OCI-LY1 (cell line): ENCODE data around the gene TSPAN10.
A peak's percentile ranks its signal among the peaks of the same experiment; 100 is the strongest.

ENCODE experiments used
- H2AFZ ChIP-seq: fragments of 200-600 bp; sonication (generic), shearing (Covaris generic); 2 replicates; pipeline ENCODE4 v1.6.0; 2014; ENCODE audit warnings: antibody characterized with exemption, mild to moderate bottlenecking, low read length
- H3F3A ChIP-seq: fragments of 200-600 bp; sonication (generic), shearing (Covaris generic); 2 replicates; pipeline ENCODE4 v1.6.0; 2014; ENCODE audit warnings: mild to moderate bottlenecking, antibody characterized with exemption, low read length, moderate library complexity; ENCODE audit not compliant: insufficient read depth
- H3K27ac ChIP-seq: fragments of 200-600 bp; sonication (generic); 2 replicates; pipeline ENCODE4 v1.5.1; 2014; ENCODE audit warnings: low read length, mixed run types, mild to moderate bottlenecking, low read depth; ENCODE audit not compliant: poor library complexity, severe bottlenecking
- H3K27me3 ChIP-seq: fragments of 200-600 bp; sonication (generic); 2 replicates; pipeline ENCODE4 v1.6.0; 2014; ENCODE audit warnings: antibody characterized with exemption, mild to moderate bottlenecking, low read length, moderate library complexity; ENCODE audit not compliant: insufficient read depth
- H3K36me3 ChIP-seq: fragments of 200-600 bp; sonication (generic); 2 replicates; pipeline ENCODE4 v1.6.1; 2014; ENCODE audit warnings: mild to moderate bottlenecking, antibody characterized with exemption, low read length, moderate library complexity, mixed read lengths; ENCODE audit not compliant: insufficient read depth
- H3K4me1 ChIP-seq: fragments of 200-600 bp; sonication (generic); 2 replicates; pipeline ENCODE4 v1.5.1; 2014; ENCODE audit warnings: mild to moderate bottlenecking, low read length, moderate library complexity; ENCODE audit not compliant: insufficient read depth, severe bottlenecking
- H3K4me2 ChIP-seq: fragments of 200-600 bp; sonication (generic), shearing (Covaris generic); 2 replicates; pipeline ENCODE4 v1.6.1; 2014; ENCODE audit warnings: low read length
- H3K4me3 ChIP-seq: fragments of 200-600 bp; sonication (generic); 2 replicates; pipeline ENCODE4 v1.5.1; 2014; ENCODE audit warnings: low read length, low read depth, mild to moderate bottlenecking, mixed read lengths; ENCODE audit not compliant: poor library complexity, severe bottlenecking
- H3K79me2 ChIP-seq: fragments of 200-600 bp; shearing (Covaris generic); 2 replicates; pipeline ENCODE4 v1.6.1; 2016; ENCODE audit warnings: mixed run types, low read length, mixed read lengths; ENCODE audit not compliant: insufficient read depth
- H3K9ac ChIP-seq: fragments of 200-600 bp; sonication (generic), shearing (Covaris generic); 2 replicates; pipeline ENCODE4 v1.6.1; 2014; ENCODE audit warnings: mild to moderate bottlenecking, low read length, mixed read lengths
- H3K9me2 ChIP-seq: fragments of 200-600 bp; sonication (generic), shearing (Covaris generic); 2 replicates; pipeline ENCODE4 v1.6.1; 2014; ENCODE audit warnings: low read depth, mild to moderate bottlenecking, low read length, mixed read lengths
- H3K9me3 ChIP-seq: fragments of 200-600 bp; shearing (Covaris generic); 2 replicates; pipeline ENCODE4 v1.6.1; 2014; ENCODE audit warnings: low read length, mixed read lengths
- H4K20me1 ChIP-seq: fragments of 200-600 bp; sonication (generic), shearing (Covaris generic); 2 replicates; pipeline ENCODE4 v1.6.0; 2016; ENCODE audit warnings: mild to moderate bottlenecking, low read length; ENCODE audit not compliant: insufficient read depth
- EZH2 ChIP-seq: fragments of 200-600 bp; sonication (generic), shearing (Covaris generic); IDR thresholded peaks from 2 replicates; pipeline ENCODE4 v1.8.0; 2017; ENCODE audit warnings: borderline replicate concordance, mixed run types, mild to moderate bottlenecking, antibody characterized with exemption, low read length, moderate library complexity, mixed read lengths
- TF ChIP-seq, protein P1 (sequence below): fragments of 200-600 bp; sonication (generic), shearing (Covaris generic); IDR thresholded peaks from 2 replicates; pipeline ENCODE4 v1.5.1; 2017; ENCODE audit warnings: mild to moderate bottlenecking, antibody characterized with exemption, low read length, moderate library complexity, mixed read lengths

The TSPAN10 gene

DNA sequence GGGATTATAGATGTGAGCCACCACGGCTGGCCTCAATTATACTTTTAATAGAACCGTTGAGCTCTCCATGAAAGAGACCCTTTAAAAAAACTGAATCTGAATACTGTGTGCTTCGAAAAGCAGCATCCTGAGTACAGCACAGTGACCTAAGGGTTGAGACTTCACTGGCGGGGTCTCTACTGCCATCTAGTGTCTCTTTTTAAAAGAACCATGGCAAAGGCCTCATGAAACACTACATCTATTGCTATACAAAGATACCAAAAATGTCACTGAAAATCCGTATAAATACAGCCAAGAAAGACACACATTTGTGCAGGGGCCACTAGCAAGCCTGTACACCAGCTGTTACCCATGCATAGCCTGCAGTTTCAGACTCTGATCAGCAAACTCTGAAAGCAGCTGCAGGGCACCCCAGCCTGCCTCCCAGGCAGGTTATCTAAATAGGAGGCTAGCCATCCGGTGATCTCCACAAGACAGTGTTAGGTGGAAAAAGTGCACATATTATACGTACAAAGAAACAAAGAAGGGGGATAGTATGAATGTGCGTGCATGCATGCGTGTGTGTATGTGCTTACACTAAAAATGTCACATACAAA lies 35.4 kb upstream of the TSPAN10 start:
- H3K27me3 ChIP-seq, result no peaks in the 10 kb centered on the region
- H4K20me1 ChIP-seq, result no peaks in the 10 kb centered on the region
- H3K4me3 ChIP-seq, result no peak overlapping the region
- H3K9me3 ChIP-seq, result no peaks in the 10 kb centered on the region
- no peaks in the 10 kb centered on the region; the same call in 1 of the 2 replicates for H3F3A ChIP-seq
- no peak overlapping the region for H3K9ac ChIP-seq
- no peak overlapping the region for H3K27ac ChIP-seq
- TF ChIP-seq EZH2, result no peak
- TF ChIP-seq, protein P1, sequence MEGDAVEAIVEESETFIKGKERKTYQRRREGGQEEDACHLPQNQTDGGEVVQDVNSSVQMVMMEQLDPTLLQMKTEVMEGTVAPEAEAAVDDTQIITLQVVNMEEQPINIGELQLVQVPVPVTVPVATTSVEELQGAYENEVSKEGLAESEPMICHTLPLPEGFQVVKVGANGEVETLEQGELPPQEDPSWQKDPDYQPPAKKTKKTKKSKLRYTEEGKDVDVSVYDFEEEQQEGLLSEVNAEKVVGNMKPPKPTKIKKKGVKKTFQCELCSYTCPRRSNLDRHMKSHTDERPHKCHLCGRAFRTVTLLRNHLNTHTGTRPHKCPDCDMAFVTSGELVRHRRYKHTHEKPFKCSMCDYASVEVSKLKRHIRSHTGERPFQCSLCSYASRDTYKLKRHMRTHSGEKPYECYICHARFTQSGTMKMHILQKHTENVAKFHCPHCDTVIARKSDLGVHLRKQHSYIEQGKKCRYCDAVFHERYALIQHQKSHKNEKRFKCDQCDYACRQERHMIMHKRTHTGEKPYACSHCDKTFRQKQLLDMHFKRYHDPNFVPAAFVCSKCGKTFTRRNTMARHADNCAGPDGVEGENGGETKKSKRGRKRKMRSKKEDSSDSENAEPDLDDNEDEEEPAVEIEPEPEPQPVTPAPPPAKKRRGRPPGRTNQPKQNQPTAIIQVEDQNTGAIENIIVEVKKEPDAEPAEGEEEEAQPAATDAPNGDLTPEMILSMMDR, result peak; percentile 75
- H3K36me3 ChIP-seq, result peaks cover 83% of the 10 kb centered on the region
- H3K4me1 ChIP-seq, result peaks cover 15% of the 10 kb centered on the region
- H3K9me2 ChIP-seq, result no peaks in the 10 kb centered on the region
- H3K79me2 ChIP-seq, result no peaks in the 10 kb centered on the region
- no peak overlapping the region for H2AFZ ChIP-seq
- H3K4me2 ChIP-seq, result no peak overlapping the region

DNA sequence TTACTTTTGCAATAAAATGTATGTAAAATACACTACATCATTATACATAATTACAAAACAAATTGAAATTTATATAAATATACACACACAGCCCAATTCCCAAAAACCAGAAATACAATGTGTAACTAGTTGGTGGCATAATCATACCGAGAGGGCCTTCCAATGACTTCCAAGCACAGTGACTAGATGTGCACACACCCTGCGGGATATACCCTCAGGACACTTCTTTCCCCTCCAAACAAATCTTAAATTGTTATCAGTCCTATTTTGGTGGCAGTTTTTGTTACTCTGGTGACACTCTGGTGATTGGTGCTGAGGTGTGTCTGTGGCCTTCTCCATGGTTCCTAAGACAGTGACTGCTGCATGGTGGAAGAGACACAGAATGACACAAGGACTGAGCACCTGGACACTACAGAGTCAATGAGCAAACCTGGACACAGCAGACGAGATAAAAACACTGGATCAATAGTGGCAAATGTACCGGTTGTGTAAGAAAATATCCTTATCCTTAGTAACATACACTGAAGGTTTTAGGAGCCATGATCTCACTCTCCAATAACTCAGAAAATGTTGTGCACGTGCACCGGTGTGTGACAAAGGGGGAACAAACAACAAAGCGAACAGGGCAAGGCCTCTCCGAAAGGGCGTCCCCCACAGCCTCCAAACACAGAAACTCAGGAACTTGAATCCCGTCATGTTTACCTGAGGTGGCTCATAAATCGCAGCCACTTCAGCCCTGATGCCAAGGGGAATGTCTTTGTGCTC lies 33.0 kb upstream of the TSPAN10 start:
- H3F3A ChIP-seq, result no peaks in the 10 kb centered on the region; the same call in 1 of the 2 replicates
- H3K27me3 ChIP-seq, result no peaks in the 10 kb centered on the region
- H3K4me3 ChIP-seq, result no peak overlapping the region
- no peak overlapping the region for H2AFZ ChIP-seq
- no peaks in the 10 kb centered on the region for H3K9me3 ChIP-seq
- no peak for TF ChIP-seq EZH2
- TF ChIP-seq, protein P1, result no peak
- H3K9ac ChIP-seq, result no peak overlapping the region
- no peaks in the 10 kb centered on the region for H4K20me1 ChIP-seq
- H3K4me2 ChIP-seq, result no peak overlapping the region
- H3K79me2 ChIP-seq, result no peaks in the 10 kb centered on the region
- peaks cover 5% of the 10 kb centered on the region for H3K4me1 ChIP-seq
- peaks cover 89% of the 10 kb centered on the region for H3K36me3 ChIP-seq
- no peak overlapping the region for H3K27ac ChIP-seq
- H3K9me2 ChIP-seq, result no peaks in the 10 kb centered on the region

DNA sequence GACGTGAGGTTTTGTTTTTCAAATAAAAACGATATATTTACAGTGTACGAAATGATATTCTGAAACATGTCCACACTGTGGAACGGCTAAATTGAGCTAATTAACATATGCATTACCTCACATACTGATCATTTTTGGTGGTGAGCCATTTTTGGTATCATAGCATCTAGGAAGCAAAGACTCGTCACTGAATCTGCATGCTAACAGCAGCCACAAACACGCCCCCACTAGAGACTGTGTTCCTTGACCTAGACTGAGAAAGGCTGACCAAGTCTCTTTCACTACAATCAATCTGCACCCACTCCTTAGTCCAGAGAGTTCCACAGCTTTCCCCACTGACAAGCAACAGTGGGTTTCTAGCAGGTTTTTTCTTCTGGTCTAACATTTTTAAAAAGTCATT lies 29.6 kb upstream of the TSPAN10 start:
- Histone ChIP-seq H3K4me1 (no peaks in the 10 kb centered on the region), H3K27ac (no peak overlapping the region), H2AFZ (no peak overlapping the region), H4K20me1 (no peaks in the 10 kb centered on the region), H3F3A (no peaks in the 10 kb centered on the region; the same call in 1 of the 2 replicates), H3K4me2 (no peak overlapping the region), H3K9me3 (no peaks in the 10 kb centered on the region), H3K9me2 (no peaks in the 10 kb centered on the region), H3K9ac (no peak overlapping the region), H3K27me3 (no peaks in the 10 kb centered on the region), H3K36me3 (peaks cover 86% of the 10 kb centered on the region), H3K79me2 (no peaks in the 10 kb centered on the region), H3K4me3 (no peak overlapping the region)
- no peak for TF ChIP-seq EZH2
- TF ChIP-seq, protein P1, result no peak
